Measurements from ENCODE around the gene COL28A1.
"Not testable (repeated sequence)": the region's sequence is repeated elsewhere in the genome, so short reads cannot be mapped to it uniquely, and the experiment has no call there.

The COL28A1 gene

GRCh38 chr7:7478569-7478968, 57.1 kb downstream of the COL28A1 start:
- no peaks in the 10 kb centered on the region for H3K4me1 Mint-ChIP-seq
- no peak overlapping the region for H3K4me3 Mint-ChIP-seq
- ATAC-seq (no peak), DNase-seq (ENCODE audit: low spot score in 2 of 2) (no peak)
- H3K27ac Mint-ChIP-seq, result no peak overlapping the region
- no peaks in the 10 kb centered on the region for H3K36me3 Mint-ChIP-seq
- H3K9me3 Mint-ChIP-seq, result peaks cover 2% of the 10 kb centered on the region

DNA sequence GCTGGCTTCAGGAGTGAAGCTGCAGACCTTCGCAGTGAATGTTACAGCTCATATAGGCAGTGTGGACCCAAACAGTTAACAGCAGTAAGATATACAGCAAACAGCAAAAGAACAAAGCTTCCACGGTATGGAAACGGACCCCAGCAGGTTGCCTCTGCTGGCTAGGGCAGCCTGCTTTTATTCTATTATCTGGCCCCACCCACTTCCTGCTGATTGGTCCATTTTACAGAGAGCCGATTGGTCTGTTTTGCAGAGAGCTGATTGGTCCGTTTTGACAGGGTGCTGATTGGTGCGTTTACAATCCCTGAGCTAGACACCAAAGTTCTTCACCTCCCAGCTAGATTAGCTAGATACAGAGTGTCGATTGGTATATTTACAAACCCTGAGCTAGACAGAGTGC, 58.0 kb downstream of the COL28A1 start:
- not testable (repeated sequence) for DNase-seq (ENCODE audit: low spot score in 2 of 2); H3K36me3 Mint-ChIP-seq; H3K9me3 Mint-ChIP-seq; ATAC-seq; H3K27ac Mint-ChIP-seq; H3K4me1 Mint-ChIP-seq; H3K4me3 Mint-ChIP-seq

DNA sequence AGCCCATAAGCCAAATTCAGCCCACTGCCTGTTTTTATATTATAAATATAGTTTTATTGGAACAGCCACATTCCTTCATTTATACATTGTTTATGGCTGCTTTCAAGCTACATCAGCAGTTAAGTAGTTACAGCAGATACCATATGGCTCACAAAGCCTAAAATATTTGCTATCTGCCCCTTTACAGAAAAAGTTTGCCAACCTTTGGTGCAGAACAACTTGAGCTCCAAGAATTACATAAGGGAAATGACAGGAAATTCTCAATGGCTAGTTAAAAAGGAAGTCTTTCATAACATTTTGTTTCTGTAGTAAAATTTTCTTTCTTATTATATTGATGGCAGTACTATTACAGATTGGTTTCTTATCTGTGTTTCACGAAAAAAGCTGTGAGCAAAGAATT, 59.3 kb downstream of the COL28A1 start:
- Mint-ChIP-seq H3K27ac (no peak overlapping the region), H3K36me3 (no peaks in the 10 kb centered on the region), H3K9me3 (peaks cover 2% of the 10 kb centered on the region), H3K4me1 (no peaks in the 10 kb centered on the region), H3K4me3 (no peak overlapping the region)
- ATAC-seq (no peak), DNase-seq (ENCODE audit: low spot score in 2 of 2) (no peak)

DNA sequence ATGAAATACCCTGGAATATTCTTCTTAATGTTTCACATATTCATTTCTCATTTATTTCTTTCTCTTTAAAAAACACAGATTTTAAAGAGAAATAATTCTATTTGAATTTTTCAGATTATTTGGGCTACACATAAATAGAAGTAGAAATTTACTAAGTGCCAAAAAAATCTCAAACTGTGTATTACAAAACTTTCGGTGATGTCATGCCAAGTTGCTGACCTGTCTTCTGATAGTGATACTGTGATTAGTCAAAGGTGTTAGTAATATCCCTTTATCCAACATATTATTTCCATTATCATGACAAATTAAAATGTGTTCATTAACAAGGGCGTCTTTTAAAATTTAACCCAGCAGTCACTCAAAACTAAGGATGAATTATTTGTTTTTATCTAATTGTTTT, 60.1 kb downstream of the COL28A1 start:
- Mint-ChIP-seq H3K27ac (no peak overlapping the region), H3K36me3 (no peaks in the 10 kb centered on the region)

DNA sequence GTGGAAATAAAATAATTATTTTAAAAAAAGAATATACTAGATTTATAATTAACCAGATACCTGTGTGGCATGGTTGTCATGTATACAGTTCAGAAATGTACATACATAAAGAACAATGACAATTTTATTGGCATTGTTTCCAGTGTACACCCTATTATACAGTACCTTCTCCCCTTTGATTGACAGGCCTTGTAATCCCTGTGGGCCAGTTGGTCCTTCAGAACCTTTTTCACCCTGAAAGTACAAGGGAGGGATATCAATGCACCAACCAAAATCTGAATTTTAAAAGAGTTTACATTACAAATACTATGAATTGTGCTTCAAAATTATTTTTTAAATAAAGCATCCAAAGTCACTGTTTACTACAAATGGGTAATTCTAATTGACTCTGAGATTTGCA, 61.2 kb downstream of the COL28A1 start:
- no peak for DNase-seq (ENCODE audit: low spot score in 2 of 2)
- no peak for ATAC-seq
- Mint-ChIP-seq H3K36me3 (no peaks in the 10 kb centered on the region), H3K9me3 (peaks cover 2% of the 10 kb centered on the region), H3K4me3 (no peak overlapping the region), H3K4me1 (no peaks in the 10 kb centered on the region), H3K27ac (no peak overlapping the region)

More for the DNA sequence above, 60.1 kb downstream of the COL28A1 start:
- Mint-ChIP-seq H3K9me3 (peaks cover 2% of the 10 kb centered on the region), H3K4me3 (no peak overlapping the region), H3K4me1 (no peaks in the 10 kb centered on the region)
- DNase-seq (ENCODE audit: low spot score in 2 of 2) (no peak), ATAC-seq (no peak)

DNA sequence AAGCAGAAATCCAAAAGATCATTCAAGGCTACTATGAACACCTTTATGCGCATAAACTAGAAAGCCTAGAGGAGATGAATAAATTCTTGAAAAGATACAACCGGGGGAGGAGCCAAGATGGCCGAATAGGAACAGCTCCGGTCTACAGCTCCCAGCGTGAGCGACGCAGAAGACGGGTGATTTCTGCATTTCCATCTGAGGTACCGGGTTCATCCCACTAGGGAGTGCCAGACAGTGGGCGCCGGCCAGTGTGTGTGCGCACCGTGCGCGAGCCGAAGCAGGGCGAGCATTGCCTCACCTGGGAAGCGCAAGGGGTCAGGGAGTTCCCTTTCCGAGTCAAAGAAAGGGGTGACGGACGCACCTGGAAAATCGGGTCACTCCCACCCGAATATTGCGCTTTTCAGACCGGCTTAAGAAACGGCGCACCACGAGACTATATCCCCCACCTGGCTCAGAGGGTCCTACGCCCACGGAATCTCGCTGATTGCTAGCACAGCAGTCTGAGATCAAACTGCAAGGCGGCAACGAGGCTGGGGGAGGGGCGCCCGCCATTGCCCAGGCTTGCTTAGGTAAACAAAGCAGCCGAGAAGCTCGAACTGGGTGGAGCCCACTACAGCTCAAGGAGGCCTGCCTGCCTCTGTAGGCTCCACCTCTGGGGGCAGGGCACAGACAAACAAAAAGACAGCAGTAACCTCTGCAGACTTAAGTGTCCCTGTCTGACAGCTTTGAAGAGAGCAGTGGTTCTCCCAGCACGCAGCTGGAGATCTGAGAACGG, 70.5 kb downstream of the COL28A1 start:
- H3K36me3 Mint-ChIP-seq; H3K4me1 Mint-ChIP-seq; H3K9me3 Mint-ChIP-seq; ATAC-seq; DNase-seq (ENCODE audit: low spot score in 2 of 2); H3K4me3 Mint-ChIP-seq; H3K27ac Mint-ChIP-seq: not testable (repeated sequence)

- no peak for DNase-seq (ENCODE audit: low spot score in 2 of 2)
- H3K27ac Mint-ChIP-seq, result no peak overlapping the region
- no peak for ATAC-seq
- H3K9me3 Mint-ChIP-seq, result peaks cover 10% of the 10 kb centered on the region
- H3K4me1 Mint-ChIP-seq, result no peaks in the 10 kb centered on the region
- no peaks in the 10 kb centered on the region for H3K36me3 Mint-ChIP-seq
- H3K4me3 Mint-ChIP-seq, result no peak overlapping the region
These were observed 81.7 kb downstream of the COL28A1 start for GRCh38 chr7:7454000-7454399.

DNA sequence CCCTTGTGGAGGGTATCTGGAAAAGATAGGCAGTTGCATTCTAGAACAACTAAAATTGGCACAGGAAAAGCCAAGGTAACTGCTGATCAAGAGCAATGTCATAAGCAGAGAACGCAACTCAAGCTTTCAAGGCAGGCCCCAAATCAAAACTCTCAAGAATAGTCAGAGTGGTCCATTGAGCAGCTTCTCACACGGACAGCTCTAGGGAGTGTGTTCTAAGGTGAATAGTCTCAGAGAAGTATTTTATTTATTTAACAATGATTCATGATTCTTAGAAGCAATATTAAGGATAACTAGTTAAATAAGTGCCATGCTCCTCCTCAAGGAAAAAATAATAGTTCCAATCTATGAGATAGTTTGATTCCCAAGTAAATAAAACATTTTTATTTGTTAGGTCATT, 83.0 kb downstream of the COL28A1 start:
- DNase-seq (ENCODE audit: low spot score in 2 of 2) (no peak), ATAC-seq (no peak)
- no peaks in the 10 kb centered on the region for H3K36me3 Mint-ChIP-seq
- H3K27ac Mint-ChIP-seq, result no peak overlapping the region
- H3K4me1 Mint-ChIP-seq, result no peaks in the 10 kb centered on the region
- H3K4me3 Mint-ChIP-seq, result no peak overlapping the region
- peaks cover 17% of the 10 kb centered on the region for H3K9me3 Mint-ChIP-seq

- no peak for DNase-seq (ENCODE audit: low spot score in 2 of 2)
- Mint-ChIP-seq H3K27ac (no peak overlapping the region), H3K36me3 (no peaks in the 10 kb centered on the region), H3K4me3 (no peak overlapping the region), H3K9me3 (peaks cover 21% of the 10 kb centered on the region), H3K4me1 (no peaks in the 10 kb centered on the region)
- ATAC-seq, result no peak
These were observed 83.6 kb downstream of the COL28A1 start for GRCh38 chr7:7452119-7452518.

GRCh38 chr7:7449055-7449454, 86.6 kb downstream of the COL28A1 start:
- Mint-ChIP-seq H3K4me1 (no peaks in the 10 kb centered on the region), H3K36me3 (no peaks in the 10 kb centered on the region), H3K27ac (no peak overlapping the region), H3K4me3 (no peak overlapping the region), H3K9me3 (peaks cover 27% of the 10 kb centered on the region)
- DNase-seq (ENCODE audit: low spot score in 2 of 2) (no peak), ATAC-seq (no peak)

DNA sequence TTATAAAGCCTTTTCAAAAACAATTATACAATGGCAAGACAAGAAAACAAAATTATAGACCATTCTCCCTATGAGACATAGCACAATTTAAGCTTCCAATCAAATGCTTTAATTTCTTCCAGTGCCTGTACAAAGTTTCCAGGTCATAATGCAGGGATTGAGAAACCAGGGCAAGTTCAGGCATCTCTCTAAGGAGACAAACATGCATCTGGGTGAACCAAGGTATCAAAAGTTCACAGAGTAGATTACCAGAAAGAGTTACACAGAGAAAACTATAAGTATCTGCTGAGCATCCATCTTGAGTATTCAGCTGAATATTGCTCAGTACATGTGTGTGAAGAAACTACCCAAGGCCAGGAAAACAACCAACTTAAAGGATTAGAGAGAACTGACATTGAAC, 89.1 kb downstream of the COL28A1 start:
- no peaks in the 10 kb centered on the region for H3K4me1 Mint-ChIP-seq
- ATAC-seq (no peak), DNase-seq (ENCODE audit: low spot score in 2 of 2) (no peak)
- no peak overlapping the region for H3K4me3 Mint-ChIP-seq
- H3K27ac Mint-ChIP-seq, result no peak overlapping the region
- peaks cover 27% of the 10 kb centered on the region for H3K9me3 Mint-ChIP-seq
- no peaks in the 10 kb centered on the region for H3K36me3 Mint-ChIP-seq

- H3K27ac Mint-ChIP-seq, result no peak overlapping the region
- no peaks in the 10 kb centered on the region for H3K4me1 Mint-ChIP-seq
- DNase-seq (ENCODE audit: low spot score in 2 of 2), result no peak
- no peak for ATAC-seq
- no peaks in the 10 kb centered on the region for H3K36me3 Mint-ChIP-seq
- H3K9me3 Mint-ChIP-seq, result peaks cover 17% of the 10 kb centered on the region
- no peak overlapping the region for H3K4me3 Mint-ChIP-seq
These were observed 91.8 kb downstream of the COL28A1 start for GRCh38 chr7:7443806-7444350.

- Mint-ChIP-seq H3K9me3 (no peaks in the 10 kb centered on the region), H3K4me3 (no peak overlapping the region), H3K4me1 (no peaks in the 10 kb centered on the region), H3K27ac (no peak overlapping the region), H3K36me3 (no peaks in the 10 kb centered on the region)
- no peak for DNase-seq (ENCODE audit: low spot score in 2 of 2)
- no peak for ATAC-seq
These were observed 96.1 kb downstream of the COL28A1 start for GRCh38 chr7:7439564-7439963.

GRCh38 chr7:7438851-7439250, 96.8 kb downstream of the COL28A1 start:
- DNase-seq (ENCODE audit: low spot score in 2 of 2) (no peak), ATAC-seq (peak; percentile 89)
- Mint-ChIP-seq H3K4me1 (no peaks in the 10 kb centered on the region), H3K9me3 (no peaks in the 10 kb centered on the region), H3K4me3 (no peak overlapping the region), H3K36me3 (no peaks in the 10 kb centered on the region), H3K27ac (no peak overlapping the region)

- DNase-seq (ENCODE audit: low spot score in 2 of 2), result no peak
- Mint-ChIP-seq H3K36me3 (no peaks in the 10 kb centered on the region), H3K4me3 (no peak overlapping the region), H3K4me1 (no peaks in the 10 kb centered on the region), H3K9me3 (no peaks in the 10 kb centered on the region), H3K27ac (no peak overlapping the region)
- ATAC-seq, result no peak
These were observed 99.7 kb downstream of the COL28A1 start for GRCh38 chr7:7435978-7436377.

DNA sequence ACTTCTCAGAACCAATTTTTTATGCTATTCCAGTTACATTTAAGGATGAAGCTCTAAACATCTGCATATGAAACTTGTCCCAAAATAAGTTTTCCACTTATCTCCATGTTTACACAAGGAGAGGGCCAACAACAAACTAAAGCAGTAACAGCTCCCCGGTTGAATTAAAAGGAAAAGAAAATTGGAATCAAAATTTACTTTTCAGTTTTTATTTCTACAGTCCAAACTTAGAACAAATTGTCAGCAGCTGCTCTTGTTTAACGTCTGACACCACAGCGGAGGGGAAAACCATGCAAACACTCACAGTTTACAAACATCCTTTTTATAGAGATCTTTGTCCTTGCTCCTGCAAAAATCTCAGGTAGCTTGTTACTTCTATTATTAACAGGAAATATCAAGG, 101.3 kb downstream of the COL28A1 start:
- Mint-ChIP-seq H3K27ac (no peak overlapping the region), H3K4me1 (no peaks in the 10 kb centered on the region), H3K36me3 (no peaks in the 10 kb centered on the region), H3K9me3 (no peaks in the 10 kb centered on the region), H3K4me3 (no peak overlapping the region)
- DNase-seq (ENCODE audit: low spot score in 2 of 2) (no peak), ATAC-seq (no peak)

All from stimulated activated effector memory CD8-positive, alpha-beta T cell treated with anti-CD3 and anti-CD28 coated beads, Interleukin-12 subunit alpha, Interleukin-12 subunit beta, amount 100 ng/mL, for 72 hours (primary cell).